Astrocyte (in vitro differentiated cells and primary cell): ENCODE data around the gene COQ9. TPM values are rescaled to one million over a fixed set of nuclear protein-coding genes. Genes with fewer than 3 reads are reported as not detected.

Experiments used
- DNase-seq: peaks from one replicate; pipeline ENCODE4 v3.0.0-alpha.2; 2010; ENCODE audit warnings: low read depth
- FAIRE-seq: peaks from 2 replicates; lab custom pipeline; 2011; peaks lifted over from hg19 to GRCh38; lab: Jason Lieb, UNC
- H2AFZ ChIP-seq: 2 replicates; pipeline ENCODE4 v1.6.0; 2012; ENCODE audit warnings: low read depth, low read length, inconsistent platforms
- H3K27ac ChIP-seq: 2 replicates; pipeline ENCODE4 v1.5.1; 2011; ENCODE audit warnings: low read depth, low read length, inconsistent platforms
- H3K27me3 ChIP-seq: 2 replicates; pipeline ENCODE4 v1.6.0; 2011; ENCODE audit warnings: low read length, inconsistent platforms; ENCODE audit not compliant: insufficient read depth
- H3K36me3 ChIP-seq: 2 replicates; pipeline ENCODE4 v1.5.1; 2011; ENCODE audit warnings: low read length, inconsistent platforms; ENCODE audit not compliant: insufficient read depth
- H3K4me1 ChIP-seq: 2 replicates; pipeline ENCODE4 v1.5.1; 2011; ENCODE audit warnings: low read length, inconsistent platforms; ENCODE audit not compliant: insufficient read depth
- H3K4me2 ChIP-seq: 2 replicates; pipeline ENCODE4 v1.6.0; 2012; ENCODE audit warnings: low read length, inconsistent platforms
- H3K4me3 ChIP-seq: 2 replicates; pipeline ENCODE4 v1.5.1; 2011; ENCODE audit warnings: low read depth, mild to moderate bottlenecking, low read length, inconsistent platforms; ENCODE audit not compliant: insufficient read depth
- H3K79me2 ChIP-seq: 2 replicates; pipeline ENCODE4 v1.6.0; 2012; ENCODE audit warnings: mild to moderate bottlenecking, low read length, inconsistent platforms; ENCODE audit not compliant: insufficient read depth
- H3K9ac ChIP-seq: 2 replicates; pipeline ENCODE4 v1.6.0; 2012; ENCODE audit warnings: mild to moderate bottlenecking, low read length, inconsistent platforms
- H3K9me3 ChIP-seq: 2 replicates; pipeline ENCODE4 v1.5.1; 2012; ENCODE audit warnings: low read depth, mild to moderate bottlenecking, low read length, inconsistent platforms; ENCODE audit not compliant: insufficient read depth
- H4K20me1 ChIP-seq: 2 replicates; pipeline ENCODE4 v1.6.0; 2012; ENCODE audit warnings: low read length, inconsistent platforms; ENCODE audit not compliant: insufficient read depth
- H3K27ac Mint-ChIP-seq: one replicate; pipeline ENCODE4 v1.8.0; 2021; ENCODE audit warnings: mild to moderate bottlenecking, mixed read lengths; ENCODE audit not compliant: unreplicated experiment
- H3K27me3 Mint-ChIP-seq: one replicate; pipeline ENCODE4 v1.8.0; 2021; ENCODE audit warnings: low read depth, mixed read lengths; ENCODE audit not compliant: unreplicated experiment
- H3K36me3 Mint-ChIP-seq: one replicate; pipeline ENCODE4 v1.8.0; 2021; ENCODE audit warnings: low read depth, mixed read lengths; ENCODE audit not compliant: unreplicated experiment
- H3K4me1 Mint-ChIP-seq: one replicate; pipeline ENCODE4 v1.8.0; 2021; ENCODE audit warnings: low read depth, mixed read lengths; ENCODE audit not compliant: unreplicated experiment
- H3K4me3 Mint-ChIP-seq: one replicate; pipeline ENCODE4 v1.8.0; 2021; ENCODE audit warnings: mild to moderate bottlenecking, moderate library complexity, mixed read lengths; ENCODE audit not compliant: unreplicated experiment
- H3K9me3 Mint-ChIP-seq: one replicate; pipeline ENCODE4 v1.8.0; 2021; ENCODE audit warnings: mild to moderate bottlenecking, mixed read lengths; ENCODE audit not compliant: unreplicated experiment
- EZH2 ChIP-seq: IDR thresholded peaks from 2 replicates; pipeline ENCODE4 v1.6.1; 2012; ENCODE audit warnings: mild to moderate bottlenecking, low read length, inconsistent platforms; ENCODE audit not compliant: insufficient read depth
- total RNA-seq: library from RNA; stranded (reverse); gene quantifications from 2 replicates; pipeline ENCODE4 v1.2.1, GENCODE V29; 2021
- TF ChIP-seq, protein P1 (sequence below): IDR thresholded peaks from 2 replicates; pipeline ENCODE4 v1.5.1; 2011; ENCODE audit warnings: low read depth, mild to moderate bottlenecking, inconsistent platforms, low read length, moderate library complexity; ENCODE audit not compliant: insufficient read depth

The COQ9 gene
- total RNA-seq, 1 donor from 2014 or later, result 29.1 TPM

DNA sequence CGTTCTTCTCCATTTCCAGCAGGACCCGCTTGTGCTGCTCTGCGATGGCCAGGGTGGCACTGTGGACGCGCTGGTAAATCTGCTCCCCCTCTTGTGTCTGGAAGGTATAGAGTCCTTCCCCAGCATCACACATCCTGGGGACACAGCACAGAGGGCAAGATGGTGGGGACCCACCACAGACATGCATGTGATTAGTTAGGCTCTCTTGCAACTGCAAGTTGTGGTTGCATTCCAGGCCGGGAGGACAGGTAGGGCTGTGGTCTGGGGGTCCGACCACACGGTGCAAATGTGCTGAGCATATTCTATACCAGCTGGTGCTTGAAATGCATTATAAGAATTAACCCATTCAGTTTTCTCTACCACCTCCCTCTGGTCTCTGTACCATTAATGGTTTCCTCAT is 26.6 kb downstream of the COQ9 start:
- H3K27ac Mint-ChIP-seq, result peak overlapping the region; percentile 47
- DNase-seq, result no peak
- no peak for TF ChIP-seq EZH2
- TF ChIP-seq, protein P1, sequence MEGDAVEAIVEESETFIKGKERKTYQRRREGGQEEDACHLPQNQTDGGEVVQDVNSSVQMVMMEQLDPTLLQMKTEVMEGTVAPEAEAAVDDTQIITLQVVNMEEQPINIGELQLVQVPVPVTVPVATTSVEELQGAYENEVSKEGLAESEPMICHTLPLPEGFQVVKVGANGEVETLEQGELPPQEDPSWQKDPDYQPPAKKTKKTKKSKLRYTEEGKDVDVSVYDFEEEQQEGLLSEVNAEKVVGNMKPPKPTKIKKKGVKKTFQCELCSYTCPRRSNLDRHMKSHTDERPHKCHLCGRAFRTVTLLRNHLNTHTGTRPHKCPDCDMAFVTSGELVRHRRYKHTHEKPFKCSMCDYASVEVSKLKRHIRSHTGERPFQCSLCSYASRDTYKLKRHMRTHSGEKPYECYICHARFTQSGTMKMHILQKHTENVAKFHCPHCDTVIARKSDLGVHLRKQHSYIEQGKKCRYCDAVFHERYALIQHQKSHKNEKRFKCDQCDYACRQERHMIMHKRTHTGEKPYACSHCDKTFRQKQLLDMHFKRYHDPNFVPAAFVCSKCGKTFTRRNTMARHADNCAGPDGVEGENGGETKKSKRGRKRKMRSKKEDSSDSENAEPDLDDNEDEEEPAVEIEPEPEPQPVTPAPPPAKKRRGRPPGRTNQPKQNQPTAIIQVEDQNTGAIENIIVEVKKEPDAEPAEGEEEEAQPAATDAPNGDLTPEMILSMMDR, result no peak
- no peaks in the 10 kb centered on the region for H3K27me3 ChIP-seq
- no peaks in the 10 kb centered on the region for H3K27me3 Mint-ChIP-seq
- H3K4me3 ChIP-seq, result no peak overlapping the region
- peaks cover 15% of the 10 kb centered on the region for H3K36me3 Mint-ChIP-seq
- no peaks in the 10 kb centered on the region for H3K9me3 ChIP-seq
- H3K27ac ChIP-seq, result no peak overlapping the region
- H2AFZ ChIP-seq, result no peak overlapping the region
- H3K4me2 ChIP-seq, result no peak overlapping the region
- no peak overlapping the region for H3K9ac ChIP-seq
- no peak overlapping the region for H3K4me3 Mint-ChIP-seq
- H3K36me3 ChIP-seq, result peaks cover 36% of the 10 kb centered on the region
- H3K9me3 Mint-ChIP-seq, result no peaks in the 10 kb centered on the region
- no peak for FAIRE-seq
- H3K4me1 ChIP-seq, result peaks cover 6% of the 10 kb centered on the region
- no peaks in the 10 kb centered on the region for H3K79me2 ChIP-seq
- H4K20me1 ChIP-seq, result peaks cover 58% of the 10 kb centered on the region
- peaks cover 7% of the 10 kb centered on the region for H3K4me1 Mint-ChIP-seq

DNA sequence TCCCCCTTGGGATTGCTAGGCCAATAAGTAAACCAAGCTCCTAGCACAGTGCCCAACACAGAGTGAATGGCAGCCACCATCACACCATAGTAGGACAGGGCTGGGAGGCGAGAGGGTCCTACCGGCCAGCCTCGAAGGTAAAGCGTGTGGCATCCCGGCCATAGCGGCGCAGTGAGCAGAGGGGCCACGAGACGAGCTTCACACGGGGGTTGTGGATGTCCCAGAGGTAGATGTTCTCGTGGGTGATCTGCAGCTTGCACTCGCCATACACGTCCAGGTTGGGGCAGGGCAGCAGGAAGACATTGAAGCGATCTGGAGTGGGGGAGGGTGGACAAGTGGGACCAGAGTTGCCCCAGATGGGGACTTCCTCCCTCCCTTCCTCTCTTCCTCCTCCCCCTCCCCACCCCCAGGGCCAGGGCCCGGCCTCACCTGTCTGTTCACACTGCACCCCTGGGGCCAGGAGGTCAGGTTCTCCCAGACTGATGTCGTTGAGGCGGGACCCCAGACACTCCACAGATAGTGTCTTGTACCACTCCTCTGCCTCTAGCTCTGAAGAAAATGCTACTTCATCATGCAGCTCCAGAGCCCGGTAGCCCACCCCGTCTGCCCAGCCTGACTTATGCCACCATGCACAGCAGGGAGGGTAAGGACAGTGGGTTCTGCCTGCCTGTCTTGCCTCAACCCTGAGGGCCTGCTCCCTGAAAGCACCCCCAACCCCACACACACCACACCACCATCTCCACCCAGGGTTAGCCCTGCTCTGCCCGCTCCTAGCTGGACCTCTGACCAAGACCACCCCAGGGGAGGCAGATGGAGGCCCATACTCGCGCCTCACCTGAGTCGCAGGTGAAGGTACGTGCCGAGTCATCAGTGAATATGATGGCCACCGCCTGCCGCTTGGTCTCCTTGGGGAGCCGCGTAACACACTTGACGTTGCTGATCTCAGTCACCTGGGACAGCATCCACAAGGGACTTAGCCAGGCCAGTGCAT is 27.7 kb downstream of the COQ9 start:
- no peak overlapping the region for H3K4me2 ChIP-seq

More for the DNA sequence above, 27.7 kb downstream of the COQ9 start:
- Histone ChIP-seq H3K27me3 (no peaks in the 10 kb centered on the region), H3K9me3 (no peaks in the 10 kb centered on the region), H3K4me1 (peaks cover 14% of the 10 kb centered on the region), H4K20me1 (peaks cover 48% of the 10 kb centered on the region), H2AFZ (no peak overlapping the region), H3K36me3 (peaks cover 27% of the 10 kb centered on the region), H3K79me2 (no peaks in the 10 kb centered on the region), H3K9ac (no peak overlapping the region), H3K4me3 (no peak overlapping the region), H3K27ac (no peak overlapping the region)
- DNase-seq (no peak), FAIRE-seq (no peak)
- Mint-ChIP-seq H3K27ac (peak overlapping the region; percentile 80), H3K27me3 (no peaks in the 10 kb centered on the region), H3K4me1 (peaks cover 12% of the 10 kb centered on the region), H3K36me3 (peaks cover 11% of the 10 kb centered on the region), H3K4me3 (no peak overlapping the region), H3K9me3 (no peaks in the 10 kb centered on the region)
- TF ChIP-seq EZH2, result no peak
- TF ChIP-seq, protein P1, result no peak
